ENCODE measurements around the gene FHL3. TPM values are rescaled to one million over a fixed set of nuclear protein-coding genes. Genes with fewer than 3 reads are reported as not detected.

The FHL3 gene
- total RNA-seq, 1 donor: 21.4 TPM

DNA sequence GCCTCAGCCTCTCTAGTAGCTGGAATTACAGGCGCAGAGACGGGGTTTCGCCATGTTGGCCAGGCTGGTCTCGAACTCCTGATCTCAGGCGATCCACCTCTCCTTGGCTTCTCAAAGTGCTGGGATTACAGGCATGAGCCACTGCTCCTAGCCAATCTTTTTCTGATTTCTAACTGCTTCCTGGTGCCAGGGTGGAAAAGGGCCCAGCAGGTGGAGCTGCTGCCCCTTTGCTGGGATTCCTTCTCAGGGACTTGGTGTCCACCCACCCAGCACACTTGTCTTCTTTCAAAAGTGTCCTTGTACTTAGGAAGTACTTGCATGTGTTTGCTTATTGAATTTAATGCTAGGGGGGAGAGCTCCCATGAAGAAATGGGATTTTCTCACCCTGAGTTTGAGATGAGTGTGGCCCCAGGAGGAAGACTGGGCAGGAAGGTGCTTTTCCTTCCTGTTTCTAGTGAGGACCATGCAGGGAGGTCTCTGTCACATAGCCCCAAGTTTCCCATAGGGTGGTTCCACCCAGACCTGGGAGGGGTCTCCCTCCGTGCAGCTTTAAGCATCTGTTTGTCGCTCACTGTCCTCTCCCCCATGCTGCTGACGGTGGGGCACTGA is 21.4 kb upstream of the FHL3 start:
- H3K4me2 ChIP-seq (ENCODE audit: insufficient read depth, low read length): no peak overlapping the region
- H3K27ac ChIP-seq (ENCODE audit: low read depth, low read length): no peak overlapping the region
- peaks cover 29% of the 10 kb centered on the region for H3K4me1 ChIP-seq (ENCODE audit: insufficient read depth, low read length)
- peaks cover 42% of the 10 kb centered on the region for H3K36me3 ChIP-seq (ENCODE audit: insufficient read depth, low read length)
- peaks cover 10% of the 10 kb centered on the region for H4K20me1 ChIP-seq (ENCODE audit: insufficient read depth, low read length)
- TF ChIP-seq, protein P1, sequence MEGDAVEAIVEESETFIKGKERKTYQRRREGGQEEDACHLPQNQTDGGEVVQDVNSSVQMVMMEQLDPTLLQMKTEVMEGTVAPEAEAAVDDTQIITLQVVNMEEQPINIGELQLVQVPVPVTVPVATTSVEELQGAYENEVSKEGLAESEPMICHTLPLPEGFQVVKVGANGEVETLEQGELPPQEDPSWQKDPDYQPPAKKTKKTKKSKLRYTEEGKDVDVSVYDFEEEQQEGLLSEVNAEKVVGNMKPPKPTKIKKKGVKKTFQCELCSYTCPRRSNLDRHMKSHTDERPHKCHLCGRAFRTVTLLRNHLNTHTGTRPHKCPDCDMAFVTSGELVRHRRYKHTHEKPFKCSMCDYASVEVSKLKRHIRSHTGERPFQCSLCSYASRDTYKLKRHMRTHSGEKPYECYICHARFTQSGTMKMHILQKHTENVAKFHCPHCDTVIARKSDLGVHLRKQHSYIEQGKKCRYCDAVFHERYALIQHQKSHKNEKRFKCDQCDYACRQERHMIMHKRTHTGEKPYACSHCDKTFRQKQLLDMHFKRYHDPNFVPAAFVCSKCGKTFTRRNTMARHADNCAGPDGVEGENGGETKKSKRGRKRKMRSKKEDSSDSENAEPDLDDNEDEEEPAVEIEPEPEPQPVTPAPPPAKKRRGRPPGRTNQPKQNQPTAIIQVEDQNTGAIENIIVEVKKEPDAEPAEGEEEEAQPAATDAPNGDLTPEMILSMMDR (IDR thresholded peaks at IDR 0.05; ENCODE audit: extremely low read depth, low read depth, low read length): peak; percentile 79
- no peaks in the 10 kb centered on the region for H3K27me3 ChIP-seq (ENCODE audit: insufficient read depth, low read length)
- no peak overlapping the region for H3K4me3 ChIP-seq (ENCODE audit: insufficient read depth, low read length)
- DNase-seq (ENCODE audit: insufficient read length, low spot score, missing footprints): peak; percentile 93
- H3K79me2 ChIP-seq (ENCODE audit: insufficient read depth, low read length): peaks cover 3% of the 10 kb centered on the region
- no peak overlapping the region for H2AFZ ChIP-seq (ENCODE audit: low read length)
- H3K9me3 ChIP-seq (ENCODE audit: low read depth, low read length): no peaks in the 10 kb centered on the region

DNA sequence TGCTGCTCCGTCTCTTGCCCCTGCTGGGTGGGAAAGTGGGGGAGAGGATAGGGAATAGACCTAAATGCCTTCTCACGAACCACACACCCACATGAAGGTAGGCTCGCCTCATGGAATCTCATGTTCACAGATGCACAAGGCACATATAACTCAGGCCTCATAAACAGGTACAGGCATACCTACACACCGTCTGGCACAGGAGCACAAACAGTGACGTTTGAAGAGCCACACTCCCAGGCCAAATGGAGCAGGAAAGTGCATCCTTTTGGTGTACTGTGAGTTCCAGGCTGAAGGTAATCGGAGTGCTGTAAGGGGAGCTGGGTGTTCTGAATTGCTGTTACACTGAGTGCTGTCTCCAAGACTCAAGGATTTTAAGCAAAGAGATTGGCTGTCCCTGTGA is 20.4 kb upstream of the FHL3 start:
- Histone ChIP-seq H3K36me3 (ENCODE audit: insufficient read depth, low read length) (peaks cover 45% of the 10 kb centered on the region), H3K9me3 (ENCODE audit: low read depth, low read length) (no peaks in the 10 kb centered on the region)

DNA sequence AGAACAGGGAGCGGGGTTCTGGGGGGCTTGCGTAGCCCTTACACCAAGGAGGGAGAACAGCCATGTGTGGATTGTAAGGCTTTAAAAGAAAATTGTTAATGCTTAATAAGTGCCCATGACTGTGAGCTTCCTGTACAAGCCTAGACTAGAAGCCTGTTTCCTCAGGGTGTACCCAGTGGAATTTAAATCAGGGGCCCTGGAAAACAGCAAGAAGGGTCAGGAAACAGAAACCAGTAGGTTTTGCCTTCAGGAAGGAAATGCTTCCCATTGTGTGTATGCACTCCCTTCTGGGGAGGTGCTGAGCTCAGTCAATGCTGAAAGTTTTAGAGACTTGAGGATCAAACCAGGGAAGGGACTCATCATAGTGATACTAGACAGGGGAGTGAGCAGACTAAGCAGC is 19.9 kb upstream of the FHL3 start:
- no peak overlapping the region for H3K27ac ChIP-seq (ENCODE audit: low read depth, low read length)
- no peak overlapping the region for H3K4me2 ChIP-seq (ENCODE audit: insufficient read depth, low read length)
- no peak overlapping the region for H3K4me3 ChIP-seq (ENCODE audit: insufficient read depth, low read length)
- peaks cover 5% of the 10 kb centered on the region for H3K79me2 ChIP-seq (ENCODE audit: insufficient read depth, low read length)
- no peaks in the 10 kb centered on the region for H3K27me3 ChIP-seq (ENCODE audit: insufficient read depth, low read length)
- DNase-seq (ENCODE audit: insufficient read length, low spot score, missing footprints): no peak
- TF ChIP-seq, protein P1 (IDR thresholded peaks at IDR 0.05; ENCODE audit: extremely low read depth, low read depth, low read length): no peak
- no peak overlapping the region for H2AFZ ChIP-seq (ENCODE audit: low read length)
- peaks cover 25% of the 10 kb centered on the region for H3K4me1 ChIP-seq (ENCODE audit: insufficient read depth, low read length)
- peaks cover 10% of the 10 kb centered on the region for H4K20me1 ChIP-seq (ENCODE audit: insufficient read depth, low read length)
- H3K36me3 ChIP-seq (ENCODE audit: insufficient read depth, low read length): peaks cover 47% of the 10 kb centered on the region
- no peaks in the 10 kb centered on the region for H3K9me3 ChIP-seq (ENCODE audit: low read depth, low read length)

More for the DNA sequence above, 20.4 kb upstream of the FHL3 start:
- Histone ChIP-seq H3K27me3 (ENCODE audit: insufficient read depth, low read length) (no peaks in the 10 kb centered on the region), H2AFZ (ENCODE audit: low read length) (no peak overlapping the region), H3K4me3 (ENCODE audit: insufficient read depth, low read length) (no peak overlapping the region), H3K27ac (ENCODE audit: low read depth, low read length) (no peak overlapping the region), H3K79me2 (ENCODE audit: insufficient read depth, low read length) (peaks cover 5% of the 10 kb centered on the region), H4K20me1 (ENCODE audit: insufficient read depth, low read length) (peaks cover 10% of the 10 kb centered on the region), H3K4me2 (ENCODE audit: insufficient read depth, low read length) (no peak overlapping the region), H3K4me1 (ENCODE audit: insufficient read depth, low read length) (peaks cover 29% of the 10 kb centered on the region)
- DNase-seq (ENCODE audit: insufficient read length, low spot score, missing footprints): peak; percentile 26
- TF ChIP-seq, protein P1 (IDR thresholded peaks at IDR 0.05; ENCODE audit: extremely low read depth, low read depth, low read length): no peak

DNA sequence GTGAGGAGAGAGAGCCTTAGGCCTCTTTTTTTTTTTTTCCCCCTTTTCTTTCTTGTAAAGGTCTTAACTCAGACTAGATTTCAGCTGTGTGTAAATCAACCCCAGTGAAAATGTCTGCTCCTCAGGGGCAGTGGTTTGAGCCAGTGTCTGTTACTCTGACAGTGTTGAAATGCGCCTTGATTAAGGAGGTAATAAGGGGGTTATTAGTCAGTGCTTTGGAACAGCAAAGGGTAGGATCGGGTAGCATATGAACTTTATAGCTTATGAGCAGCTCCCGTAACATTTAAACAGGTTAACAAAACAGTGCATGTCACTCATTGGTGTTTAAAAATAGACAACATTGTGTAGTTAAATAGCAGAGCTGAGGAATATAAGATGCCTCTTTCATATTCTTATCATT is 17.5 kb upstream of the FHL3 start:
- Histone ChIP-seq H3K27me3 (ENCODE audit: insufficient read depth, low read length) (no peaks in the 10 kb centered on the region), H3K4me1 (ENCODE audit: insufficient read depth, low read length) (peaks cover under 1% of the 10 kb centered on the region), H3K27ac (ENCODE audit: low read depth, low read length) (no peak overlapping the region), H3K4me3 (ENCODE audit: insufficient read depth, low read length) (no peak overlapping the region), H3K79me2 (ENCODE audit: insufficient read depth, low read length) (peaks cover 10% of the 10 kb centered on the region), H3K9me3 (ENCODE audit: low read depth, low read length) (no peaks in the 10 kb centered on the region), H2AFZ (ENCODE audit: low read length) (no peak overlapping the region), H3K4me2 (ENCODE audit: insufficient read depth, low read length) (no peak overlapping the region), H4K20me1 (ENCODE audit: insufficient read depth, low read length) (peaks cover 13% of the 10 kb centered on the region), H3K36me3 (ENCODE audit: insufficient read depth, low read length) (peaks cover 71% of the 10 kb centered on the region)
- TF ChIP-seq, protein P1 (IDR thresholded peaks at IDR 0.05; ENCODE audit: extremely low read depth, low read depth, low read length): no peak
- DNase-seq (ENCODE audit: insufficient read length, low spot score, missing footprints): no peak
